ENCODE measurements around the gene HSH2D. TPM values are rescaled to one million over a fixed set of nuclear protein-coding genes. Genes with fewer than 3 reads are reported as not detected.

The HSH2D gene
- total RNA-seq, 2 experiments from 2014 or later, result 181 to 199 TPM

DNA sequence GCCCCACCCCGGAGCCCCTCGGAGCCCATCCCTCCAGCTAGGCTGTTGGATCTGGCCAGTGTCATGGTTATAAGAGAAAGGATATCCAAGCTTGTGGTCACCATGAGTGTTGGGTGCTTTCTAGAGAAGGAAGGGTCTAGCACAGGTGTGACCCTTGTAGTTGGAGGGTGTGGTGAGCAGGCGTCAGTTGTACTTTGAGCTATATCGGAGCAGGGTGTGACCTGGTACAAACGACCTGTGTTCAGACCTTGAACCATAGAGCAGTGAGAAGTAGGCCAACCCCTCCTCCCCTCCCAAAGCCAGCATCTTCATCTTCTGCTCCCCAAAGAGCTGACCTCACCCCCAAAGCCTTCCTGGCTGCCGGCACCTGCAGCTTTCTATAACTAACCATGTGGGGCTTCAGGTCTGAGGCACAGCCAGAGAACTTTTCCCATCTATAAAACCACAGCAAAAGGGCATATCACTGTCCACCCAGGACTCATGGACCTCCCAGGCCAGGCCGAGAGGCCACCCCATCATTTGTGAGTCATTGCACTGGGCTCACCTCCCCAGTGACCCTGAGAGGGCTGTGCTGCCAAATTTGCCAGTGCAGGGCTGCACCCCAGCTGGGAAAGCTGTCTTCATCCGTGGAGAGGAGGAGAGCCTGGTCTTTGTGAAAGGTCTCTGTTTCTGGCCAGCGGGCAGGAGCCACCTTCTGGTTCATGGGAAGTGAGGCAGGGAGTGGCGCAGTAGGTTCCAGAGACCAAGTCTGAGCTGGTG lies 17.6 kb upstream of the HSH2D start:
- Mint-ChIP-seq H3K27me3 (no peaks in the 10 kb centered on the region), H3K4me1 (peaks cover 21% of the 10 kb centered on the region), H3K27ac (no peak overlapping the region), H3K36me3 (peaks cover 75% of the 10 kb centered on the region), H3K4me3 (no peak overlapping the region), H3K9me3 (ENCODE audit: low read depth) (no peaks in the 10 kb centered on the region)
- ATAC-seq (no peak), DNase-seq (no peak)
- CTCF ChIA-PET, result interaction anchor here (1.0 to 1.1 kb wide), 2 partner anchors 10 to 13 kb away, joined by 3 read pairs; no protein-coding TSS in a partner anchor

DNA sequence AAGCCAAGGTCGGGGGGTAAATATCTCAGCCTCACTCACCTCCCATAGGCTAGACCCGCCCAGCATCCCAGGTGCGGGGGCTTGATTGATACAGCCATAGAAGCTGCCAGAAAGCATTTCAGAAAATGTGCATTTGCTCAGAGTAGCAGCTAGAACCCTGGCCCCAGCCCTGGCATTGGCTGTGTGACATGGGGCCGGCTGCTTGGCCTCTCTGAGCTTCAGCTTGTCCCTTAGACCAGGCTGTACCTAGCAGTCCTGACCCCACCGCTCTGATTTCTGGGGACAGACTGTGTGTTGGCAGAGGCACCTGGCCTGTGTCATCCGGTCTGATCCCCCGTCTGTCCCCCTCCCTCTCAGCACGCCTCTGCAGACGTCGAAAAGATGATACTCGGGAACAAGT lies 16.4 kb upstream of the HSH2D start:
- H3K4me1 Mint-ChIP-seq, result peaks cover 16% of the 10 kb centered on the region
- DNase-seq (no peak), ATAC-seq (no peak)
- peaks cover 2% of the 10 kb centered on the region for H3K9me3 Mint-ChIP-seq (ENCODE audit: low read depth)
- CTCF ChIA-PET, result no interaction called here
- no peak overlapping the region for H3K27ac Mint-ChIP-seq
- H3K27me3 Mint-ChIP-seq, result no peaks in the 10 kb centered on the region
- H3K36me3 Mint-ChIP-seq, result peaks cover 76% of the 10 kb centered on the region
- no peak overlapping the region for H3K4me3 Mint-ChIP-seq

- Mint-ChIP-seq H3K27me3 (no peaks in the 10 kb centered on the region), H3K36me3 (peaks cover 78% of the 10 kb centered on the region), H3K4me1 (peaks cover 9% of the 10 kb centered on the region), H3K9me3 (ENCODE audit: low read depth) (peaks cover 2% of the 10 kb centered on the region), H3K4me3 (no peak overlapping the region), H3K27ac (no peak overlapping the region)
- no peak for DNase-seq
- CTCF ChIA-PET, result no interaction called here
- ATAC-seq, result no peak
Observed at GRCh38 chr19:16127776-16128371, 15.6 kb upstream of the HSH2D start.

- peaks cover 77% of the 10 kb centered on the region for H3K36me3 Mint-ChIP-seq
- H3K9me3 Mint-ChIP-seq (ENCODE audit: low read depth), result peaks cover 2% of the 10 kb centered on the region
- H3K4me1 Mint-ChIP-seq, result peaks cover 26% of the 10 kb centered on the region
- ATAC-seq (no peak), DNase-seq (no peak)
- H3K4me3 Mint-ChIP-seq, result no peak overlapping the region
- H3K27ac Mint-ChIP-seq, result no peak overlapping the region
- H3K27me3 Mint-ChIP-seq, result no peaks in the 10 kb centered on the region
- CTCF ChIA-PET, result no interaction called here
Observed at GRCh38 chr19:16131648-16132047, 11.8 kb upstream of the HSH2D start.

- H3K9me3 Mint-ChIP-seq (ENCODE audit: low read depth), result peaks cover 5% of the 10 kb centered on the region
- CTCF ChIA-PET, result interaction anchor here (0.7 to 2.2 kb wide), 2 partner anchors 11 to 16 kb away, joined by 3 to 6 read pairs; no protein-coding TSS in a partner anchor
Observed at GRCh38 chr19:16133818-16134217, 9.7 kb upstream of the HSH2D start.

DNA sequence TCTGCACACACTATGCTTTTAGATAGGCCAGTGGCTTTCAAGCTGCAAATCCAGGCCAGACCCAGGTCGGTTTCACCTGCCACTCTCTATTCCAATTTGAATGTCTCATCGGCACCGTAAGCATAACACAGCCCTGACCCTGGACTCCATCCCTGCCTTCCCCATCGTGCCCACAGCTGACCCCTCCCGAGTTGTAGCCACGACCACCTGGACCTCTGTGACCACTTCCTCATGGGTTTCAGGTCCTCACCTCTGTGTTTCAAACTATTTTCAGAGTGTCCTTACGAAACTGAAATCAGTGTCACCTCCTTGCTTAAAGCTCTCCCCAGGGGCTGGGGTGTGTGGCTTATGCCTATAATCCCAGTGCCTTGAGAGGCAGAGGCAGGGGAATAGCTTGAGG lies 9.0 kb upstream of the HSH2D start:
- Mint-ChIP-seq H3K27ac (peak overlapping the region; percentile 12), H3K9me3 (ENCODE audit: low read depth) (peaks cover 5% of the 10 kb centered on the region), H3K4me1 (peaks cover 46% of the 10 kb centered on the region), H3K4me3 (no peak overlapping the region), H3K27me3 (no peaks in the 10 kb centered on the region), H3K36me3 (peaks cover 62% of the 10 kb centered on the region)
- CTCF ChIA-PET, result interaction anchor here (2.2 kb wide), 1 partner anchor 17 kb away, joined by 6 read pairs; no protein-coding TSS in a partner anchor
- DNase-seq (no peak), ATAC-seq (no peak)

More at GRCh38 chr19:16133818-16134217, 9.7 kb upstream of the HSH2D start:
- no peak overlapping the region for H3K4me3 Mint-ChIP-seq
- ATAC-seq, result no peak
- H3K4me1 Mint-ChIP-seq, result peaks cover 39% of the 10 kb centered on the region
- H3K36me3 Mint-ChIP-seq, result peaks cover 69% of the 10 kb centered on the region
- H3K27ac Mint-ChIP-seq, result peak overlapping the region; percentile 68
- no peaks in the 10 kb centered on the region for H3K27me3 Mint-ChIP-seq
- no peak for DNase-seq

GRCh38 chr19:16135430-16136127 lies 7.9 kb upstream of the HSH2D start:
- H3K4me1 Mint-ChIP-seq, result peaks cover 56% of the 10 kb centered on the region

GRCh38 chr19:16136185-16136999 lies 7.1 kb upstream of the HSH2D start:
- DNase-seq, result no peak
- peaks cover 44% of the 10 kb centered on the region for H3K36me3 Mint-ChIP-seq
- H3K27me3 Mint-ChIP-seq, result no peaks in the 10 kb centered on the region
- peaks cover 3% of the 10 kb centered on the region for H3K9me3 Mint-ChIP-seq (ENCODE audit: low read depth)
- CTCF ChIA-PET, result interaction anchor here (1.0 to 1.3 kb wide), 4 partner anchors 15 to 49 kb away, joined by 3 to 4 read pairs (median 3); partner anchors contain the start of gene FAM32A
- no peak for ATAC-seq
- H3K4me1 Mint-ChIP-seq, result peaks cover 61% of the 10 kb centered on the region
- H3K4me3 Mint-ChIP-seq, result no peak overlapping the region
- H3K27ac Mint-ChIP-seq, result no peak overlapping the region

More at GRCh38 chr19:16135430-16136127, 7.9 kb upstream of the HSH2D start:
- Mint-ChIP-seq H3K4me3 (no peak overlapping the region), H3K27me3 (no peaks in the 10 kb centered on the region), H3K27ac (peak overlapping the region; percentile 8), H3K36me3 (peaks cover 51% of the 10 kb centered on the region), H3K9me3 (ENCODE audit: low read depth) (peaks cover 5% of the 10 kb centered on the region)
- CTCF ChIA-PET, result interaction anchor here (0.9 to 2.2 kb wide), 4 partner anchors 9 to 50 kb away, joined by 3 to 6 read pairs (median 3); partner anchors contain the start of gene FAM32A
- ATAC-seq (no peak), DNase-seq (no peak)

- Mint-ChIP-seq H3K36me3 (peaks cover 29% of the 10 kb centered on the region), H3K27me3 (no peaks in the 10 kb centered on the region), H3K27ac (peak overlapping the region; percentile 86), H3K4me1 (peaks cover 59% of the 10 kb centered on the region), H3K4me3 (peak overlapping the region; percentile 46), H3K9me3 (ENCODE audit: low read depth) (peaks cover 5% of the 10 kb centered on the region)
- DNase-seq (peak; percentile 79), ATAC-seq (peak; percentile 4)
- CTCF ChIA-PET, result interaction anchor here (0.9 to 1.6 kb wide), 4 partner anchors 22 to 98 kb away, joined by 3 to 9 read pairs (median 4); partner anchors contain the start of gene RAB8A
Observed at GRCh38 chr19:16139752-16140151, 3.7 kb upstream of the HSH2D start.

- CTCF ChIA-PET, result interaction anchor here (1.8 to 2.6 kb wide), 3 partner anchors 22 to 99 kb away, joined by 3 to 13 read pairs (median 5); no protein-coding TSS in a partner anchor
- H3K9me3 Mint-ChIP-seq (ENCODE audit: low read depth), result peaks cover 5% of the 10 kb centered on the region
- ATAC-seq (peak; percentile 20), DNase-seq (peak; percentile 73)
- H3K4me1 Mint-ChIP-seq, result peaks cover 61% of the 10 kb centered on the region
- H3K27ac Mint-ChIP-seq, result peak overlapping the region; percentile 92
- peaks cover 36% of the 10 kb centered on the region for H3K36me3 Mint-ChIP-seq
- no peaks in the 10 kb centered on the region for H3K27me3 Mint-ChIP-seq
- no peak overlapping the region for H3K4me3 Mint-ChIP-seq
Observed at GRCh38 chr19:16141043-16141442, 2.4 kb upstream of the HSH2D start.

DNA sequence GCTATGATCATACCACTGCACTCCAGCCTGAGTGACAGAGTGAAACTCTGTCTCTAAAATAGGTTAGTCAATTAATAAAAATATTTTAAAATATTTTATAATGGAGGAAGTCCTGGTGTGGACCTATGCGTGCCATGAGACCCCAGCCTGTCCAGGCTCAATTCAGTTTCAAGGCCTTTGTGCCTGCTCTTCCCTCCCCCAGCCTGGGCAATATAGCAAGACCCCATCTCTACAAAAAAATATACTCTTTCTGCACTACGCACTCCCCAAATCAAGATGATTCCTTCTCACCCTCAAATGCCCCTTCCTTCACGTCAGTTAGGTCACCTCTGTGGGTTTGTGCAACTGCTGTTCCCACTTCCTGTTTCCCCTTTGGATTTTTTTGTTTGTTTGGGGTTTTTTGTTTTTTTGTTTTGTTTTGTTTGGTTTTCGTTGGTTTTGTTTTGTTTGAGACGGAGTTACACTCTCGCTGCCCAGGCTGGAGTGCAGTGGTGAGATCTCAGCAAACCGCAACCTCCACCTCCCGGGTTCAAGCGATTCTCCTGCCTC lies 1.4 kb upstream of the HSH2D start:
- ATAC-seq (no peak), DNase-seq (no peak)
- Mint-ChIP-seq H3K27ac (peak overlapping the region; percentile 100), H3K4me1 (peaks cover 63% of the 10 kb centered on the region), H3K4me3 (no peak overlapping the region), H3K36me3 (peaks cover 41% of the 10 kb centered on the region), H3K27me3 (no peaks in the 10 kb centered on the region), H3K9me3 (ENCODE audit: low read depth) (peaks cover 5% of the 10 kb centered on the region)
- CTCF ChIA-PET, result interaction anchor here (0.6 to 2.6 kb wide), 8 partner anchors 23 to 100 kb away, joined by 3 to 13 read pairs (median 4); partner anchors contain the start of gene FAM32A

DNA sequence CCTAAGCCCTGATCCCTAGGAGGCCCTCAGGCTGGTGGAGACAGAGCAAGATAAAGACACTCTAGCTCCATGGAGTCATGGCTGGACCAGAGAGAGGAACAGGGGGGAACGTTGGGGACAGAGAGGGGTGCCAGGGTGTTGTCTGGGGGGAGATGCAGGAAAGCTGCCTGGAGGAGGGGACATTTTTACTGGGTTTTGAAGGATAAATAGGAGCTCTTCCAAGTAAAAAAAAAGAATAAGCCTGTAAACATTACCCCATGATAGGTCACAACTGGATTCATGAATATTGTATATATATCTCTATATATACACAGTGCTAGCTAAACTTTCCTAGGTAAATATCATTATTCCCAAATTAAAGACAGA lies 714 bp downstream of the HSH2D start:
- H3K4me3 Mint-ChIP-seq, result peak overlapping the region; percentile 98
- ATAC-seq, result peak; percentile 7
- peak overlapping the region; percentile 100 for H3K27ac Mint-ChIP-seq
- CTCF ChIA-PET, result interaction anchor here (0.6 to 4.0 kb wide), 21 partner anchors 9 to 572 kb away, joined by 3 to 34 read pairs (median 4); partner anchors contain the start of genes FAM32A, RAB8A and TPM4
- DNase-seq, result no peak
- H3K9me3 Mint-ChIP-seq (ENCODE audit: low read depth), result peaks cover 2% of the 10 kb centered on the region
- no peaks in the 10 kb centered on the region for H3K27me3 Mint-ChIP-seq
- peaks cover 71% of the 10 kb centered on the region for H3K4me1 Mint-ChIP-seq
- H3K36me3 Mint-ChIP-seq, result peaks cover 50% of the 10 kb centered on the region

Measured in activated CD8-positive, alpha-beta memory T cell treated with anti-CD3 and anti-CD28 coated beads, Interleukin-2, amount 10 ng/mL, durations not matched to agents 7 days and 5 days (primary cell).